Measurements from ENCODE around the gene IZUMO2. TPM values are rescaled to one million over a fixed set of nuclear protein-coding genes. Genes with fewer than 3 reads are reported as not detected.

The IZUMO2 gene
- total RNA-seq, 1 donor: not detected

DNA sequence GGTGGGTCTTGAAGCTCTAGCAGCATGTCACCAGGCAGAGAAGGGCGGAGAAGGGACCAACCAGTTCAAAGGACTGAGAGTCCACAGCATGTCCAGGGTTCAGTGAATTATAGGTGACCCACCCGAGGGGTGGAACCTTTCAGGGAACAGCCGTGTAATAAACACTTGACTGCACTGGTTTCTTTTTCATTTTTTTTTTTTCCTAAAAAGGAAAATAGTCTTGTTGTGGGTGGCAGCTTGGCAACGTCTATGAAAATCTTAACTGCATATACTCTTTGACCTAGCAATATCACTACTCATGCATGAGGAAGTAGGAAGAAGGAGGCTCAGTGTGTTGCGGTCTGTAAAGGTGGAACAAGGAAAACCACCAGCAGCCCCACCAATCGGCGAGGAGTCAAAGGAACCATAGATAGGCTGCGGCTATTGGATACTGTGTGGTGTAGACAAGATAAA is 27.4 kb upstream of the IZUMO2 start:
- TF ChIP-seq, protein P1, sequence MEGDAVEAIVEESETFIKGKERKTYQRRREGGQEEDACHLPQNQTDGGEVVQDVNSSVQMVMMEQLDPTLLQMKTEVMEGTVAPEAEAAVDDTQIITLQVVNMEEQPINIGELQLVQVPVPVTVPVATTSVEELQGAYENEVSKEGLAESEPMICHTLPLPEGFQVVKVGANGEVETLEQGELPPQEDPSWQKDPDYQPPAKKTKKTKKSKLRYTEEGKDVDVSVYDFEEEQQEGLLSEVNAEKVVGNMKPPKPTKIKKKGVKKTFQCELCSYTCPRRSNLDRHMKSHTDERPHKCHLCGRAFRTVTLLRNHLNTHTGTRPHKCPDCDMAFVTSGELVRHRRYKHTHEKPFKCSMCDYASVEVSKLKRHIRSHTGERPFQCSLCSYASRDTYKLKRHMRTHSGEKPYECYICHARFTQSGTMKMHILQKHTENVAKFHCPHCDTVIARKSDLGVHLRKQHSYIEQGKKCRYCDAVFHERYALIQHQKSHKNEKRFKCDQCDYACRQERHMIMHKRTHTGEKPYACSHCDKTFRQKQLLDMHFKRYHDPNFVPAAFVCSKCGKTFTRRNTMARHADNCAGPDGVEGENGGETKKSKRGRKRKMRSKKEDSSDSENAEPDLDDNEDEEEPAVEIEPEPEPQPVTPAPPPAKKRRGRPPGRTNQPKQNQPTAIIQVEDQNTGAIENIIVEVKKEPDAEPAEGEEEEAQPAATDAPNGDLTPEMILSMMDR (IDR thresholded peaks at IDR 0.05; ENCODE audit: insufficient read depth, low read depth, low read length): no peak
- H3K4me3 ChIP-seq (ENCODE audit: low read depth, low read length): no peak overlapping the region
- DNase-seq (ENCODE audit: low read depth): no peak

GRCh38 chr19:50189331-50189730 is 26.2 kb upstream of the IZUMO2 start:
- H3K4me3 ChIP-seq (ENCODE audit: low read depth, low read length): no peak overlapping the region
- TF ChIP-seq, protein P1 (IDR thresholded peaks at IDR 0.05; ENCODE audit: insufficient read depth, low read depth, low read length): no peak
- no peak for DNase-seq (ENCODE audit: low read depth)

DNA sequence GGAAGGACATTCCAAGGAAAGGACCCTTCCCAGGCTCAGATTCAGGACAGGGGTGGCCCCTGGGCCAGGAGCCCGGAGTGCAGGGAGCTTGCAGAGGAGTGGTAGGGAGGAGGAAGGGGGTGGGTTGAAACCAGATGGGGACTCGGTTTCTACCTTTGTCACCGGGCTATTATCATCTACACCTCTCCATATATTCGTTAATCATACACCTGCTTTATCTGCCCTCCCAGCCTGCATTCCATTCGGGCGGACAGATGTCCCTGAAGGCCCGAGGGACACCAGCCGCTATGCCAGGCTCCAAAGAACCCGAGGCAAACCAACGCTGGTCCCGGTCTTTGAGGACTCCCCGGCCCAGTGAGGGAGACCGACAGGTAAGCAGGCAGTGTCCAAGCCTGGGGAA is 24.9 kb upstream of the IZUMO2 start:
- TF ChIP-seq, protein P1 (IDR thresholded peaks at IDR 0.05; ENCODE audit: insufficient read depth, low read depth, low read length): no peak
- no peak overlapping the region for H3K4me3 ChIP-seq (ENCODE audit: low read depth, low read length)
- DNase-seq (ENCODE audit: low read depth): no peak

- DNase-seq (ENCODE audit: low read depth): no peak
- TF ChIP-seq, protein P1 (IDR thresholded peaks at IDR 0.05; ENCODE audit: insufficient read depth, low read depth, low read length): no peak
- no peak overlapping the region for H3K4me3 ChIP-seq (ENCODE audit: low read depth, low read length)
Observed at GRCh38 chr19:50184196-50184595, 21.1 kb upstream of the IZUMO2 start.

GRCh38 chr19:50181121-50181520 is 18.0 kb upstream of the IZUMO2 start:
- no peak overlapping the region for H3K4me3 ChIP-seq (ENCODE audit: low read depth, low read length)
- TF ChIP-seq, protein P1 (IDR thresholded peaks at IDR 0.05; ENCODE audit: insufficient read depth, low read depth, low read length): no peak
- no peak for DNase-seq (ENCODE audit: low read depth)

- H3K4me3 ChIP-seq (ENCODE audit: low read depth, low read length): no peak overlapping the region
- no peak for DNase-seq (ENCODE audit: low read depth)
- TF ChIP-seq, protein P1 (IDR thresholded peaks at IDR 0.05; ENCODE audit: insufficient read depth, low read depth, low read length): no peak
Observed at GRCh38 chr19:50178859-50179537, 15.9 kb upstream of the IZUMO2 start.

DNA sequence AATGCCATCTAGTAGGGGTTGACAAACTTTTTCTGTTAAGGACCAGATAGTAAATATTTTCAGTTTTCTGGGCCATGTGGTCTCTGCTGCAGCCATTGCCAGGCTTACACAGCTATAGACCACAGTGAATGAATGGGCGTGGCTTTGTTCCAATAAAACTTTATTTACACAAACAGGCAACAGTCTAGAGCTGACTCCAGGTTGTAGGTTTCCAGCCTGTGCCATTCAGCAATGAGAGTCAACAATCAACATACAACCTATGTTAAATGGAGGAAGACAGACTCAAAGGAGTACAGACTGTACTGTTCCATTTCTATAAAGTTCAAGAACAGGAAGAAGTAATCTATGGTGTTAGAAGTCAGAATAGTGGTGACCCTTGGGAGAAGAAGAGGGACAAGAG is 15.2 kb upstream of the IZUMO2 start:
- H3K4me3 ChIP-seq (ENCODE audit: low read depth, low read length): no peak overlapping the region
- TF ChIP-seq, protein P1 (IDR thresholded peaks at IDR 0.05; ENCODE audit: insufficient read depth, low read depth, low read length): no peak
- no peak for DNase-seq (ENCODE audit: low read depth)

Data from fibroblast of villous mesenchyme (primary cell).